ENCODE data around the gene B4GALNT4.

B4GALNT4 gene

DNA sequence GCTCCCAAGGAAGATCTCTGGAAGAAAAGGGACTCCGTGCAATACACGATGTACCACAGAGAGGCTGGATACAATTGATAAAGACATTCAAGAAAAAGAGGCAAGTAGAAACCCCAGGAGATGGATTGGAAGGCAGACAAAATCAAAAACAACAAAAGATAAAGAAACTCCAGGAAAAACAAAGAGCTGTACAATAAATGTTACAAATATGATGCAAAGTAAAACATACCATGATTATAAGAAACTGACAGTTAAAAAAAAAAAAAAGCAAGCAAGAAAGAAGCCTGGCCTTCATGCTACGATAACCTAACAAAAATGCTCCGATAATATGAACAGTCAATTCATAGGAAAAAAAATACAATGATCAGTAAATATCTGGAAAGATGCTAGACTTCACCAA is 56.0 kb downstream of the B4GALNT4 start:
- DNase-seq: no peak

DNA sequence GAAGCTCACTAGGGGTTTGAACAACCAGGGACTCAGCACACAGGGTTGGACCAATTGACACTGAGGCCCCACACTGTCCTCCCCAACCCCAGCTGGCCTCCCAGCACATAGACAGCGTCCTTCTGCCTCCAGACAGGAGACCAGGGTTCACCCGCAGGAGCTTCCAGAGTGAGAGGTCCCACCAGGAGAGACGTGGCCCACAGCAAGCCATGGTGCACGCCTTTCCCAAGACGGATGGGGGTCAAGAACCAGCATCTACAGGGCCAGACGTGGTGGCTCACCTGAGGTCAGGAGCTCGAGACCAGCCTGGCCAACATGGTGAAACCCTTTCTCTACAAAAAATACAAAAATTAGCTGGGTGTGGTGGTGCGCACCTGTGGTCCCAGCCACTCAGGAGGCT is 57.6 kb downstream of the B4GALNT4 start:
- DNase-seq: no peak

DNA sequence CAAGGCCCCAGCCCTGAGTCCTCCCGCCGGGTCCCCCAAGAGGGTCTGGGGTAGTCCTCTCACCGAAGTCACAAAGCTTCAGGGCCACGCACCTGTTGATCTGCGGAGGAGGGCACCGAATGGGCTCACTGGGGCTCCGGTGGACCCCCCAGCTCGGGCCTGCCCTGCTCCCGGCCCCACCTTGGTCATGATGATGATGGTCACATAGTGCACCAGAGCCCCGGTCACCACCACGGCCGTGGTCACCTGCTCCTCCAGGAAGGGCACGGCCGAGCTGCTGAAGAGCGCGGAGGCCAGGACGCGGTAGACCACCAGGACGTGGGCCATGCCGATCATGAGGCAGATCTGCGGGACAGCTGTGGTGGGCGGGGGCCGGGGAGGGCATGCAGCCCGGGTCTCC is 59.0 kb downstream of the B4GALNT4 start:
- no peak for DNase-seq

DNA sequence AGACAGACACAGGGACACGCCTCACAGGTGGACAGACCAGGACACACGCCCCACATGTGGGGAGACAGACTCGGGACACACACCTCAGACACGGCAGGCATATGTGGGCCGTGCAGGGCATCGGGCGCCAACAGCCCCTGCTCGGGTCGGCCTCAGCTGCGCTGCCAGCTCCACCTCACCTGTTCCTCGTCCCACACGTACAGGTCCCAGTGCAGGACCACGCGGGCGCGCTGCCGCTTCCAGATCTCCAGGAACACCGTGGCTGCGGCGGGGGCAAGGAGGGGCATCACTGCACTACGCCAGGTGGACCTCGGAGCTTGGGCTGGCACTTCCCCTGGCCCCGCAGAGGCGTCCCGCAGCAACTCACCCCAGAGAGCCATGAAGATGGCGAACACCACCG is 60.1 kb downstream of the B4GALNT4 start:
- DNase-seq: no peak

DNA sequence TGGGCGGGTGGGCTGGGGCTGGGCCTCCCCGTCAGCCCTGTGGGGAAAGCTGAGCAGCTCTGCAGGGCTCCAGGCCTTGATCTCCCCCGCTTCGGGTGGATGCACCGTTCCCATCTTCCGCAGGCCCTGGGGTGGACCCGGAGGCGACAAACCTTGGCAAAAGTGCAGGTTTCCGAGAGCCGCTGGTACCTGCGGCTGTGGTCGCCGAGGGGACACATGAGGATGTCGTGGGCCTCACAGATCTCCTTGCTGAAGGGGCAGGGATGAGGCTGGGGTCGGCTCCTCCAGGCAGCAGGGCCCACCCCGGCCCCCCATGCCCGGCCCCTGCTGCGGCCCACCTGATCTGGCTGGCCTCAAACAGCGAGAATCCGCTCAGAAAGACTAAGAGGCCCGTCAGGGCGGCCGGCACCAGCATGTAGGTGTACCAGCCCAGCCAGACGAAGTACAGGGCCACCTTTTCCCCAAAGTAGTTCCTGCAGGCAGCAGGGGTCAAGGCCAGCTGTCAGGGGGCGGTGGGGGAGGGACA is 60.7 kb downstream of the B4GALNT4 start:
- no peak for DNase-seq
